ENCODE results near the gene DLGAP4.
"Not testable (repeated sequence)": the region's sequence is repeated elsewhere in the genome, so short reads cannot be mapped to it uniquely, and the experiment has no call there.

The DLGAP4 gene

DNA sequence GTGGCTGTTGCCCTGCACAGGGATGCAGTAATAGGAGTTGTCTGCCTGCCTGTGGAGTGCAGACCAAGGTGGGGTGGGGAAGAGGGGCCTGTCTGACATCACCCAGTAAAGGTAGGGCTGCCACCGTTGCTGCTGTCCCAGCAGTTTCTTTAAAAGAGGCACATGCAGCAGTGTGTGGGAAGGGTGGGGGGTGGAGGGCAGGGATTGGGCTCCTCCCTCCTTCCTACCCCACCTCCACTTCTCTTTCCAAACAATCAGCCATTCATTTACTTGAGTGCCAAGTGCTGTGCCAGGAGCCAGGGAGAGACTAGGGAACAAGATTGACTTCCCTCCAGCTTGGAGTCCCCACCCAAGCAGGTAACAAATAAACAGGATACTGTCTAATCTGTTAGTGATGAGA lies 168.4 kb downstream of the DLGAP4 start:
- no peak overlapping the region for H3K4me3 ChIP-seq (ENCODE audit: low read length)
- H3K4me1 ChIP-seq (ENCODE audit: control insufficient read depth, low read length), result peaks cover 42% of the 10 kb centered on the region
- H3K9me3 ChIP-seq (ENCODE audit: control insufficient read depth, insufficient read depth, low read length), result no peaks in the 10 kb centered on the region
- no peaks in the 10 kb centered on the region for H3K9me2 ChIP-seq (replicated peaks; ENCODE audit: control insufficient read depth, low read length)
- no peaks in the 10 kb centered on the region for H3K27me3 ChIP-seq (ENCODE audit: control insufficient read depth, low read length)
- no peak overlapping the region for H3K27ac ChIP-seq (ENCODE audit: low read depth, low read length)
- no peak overlapping the region for H3K4me2 ChIP-seq (ENCODE audit: low read length)
- H3K36me3 ChIP-seq (ENCODE audit: control insufficient read depth, low read length), result no peaks in the 10 kb centered on the region
- peaks cover 61% of the 10 kb centered on the region for H3K79me2 ChIP-seq (ENCODE audit: control insufficient read depth, low read length)
- peaks cover 3% of the 10 kb centered on the region; the same call in 1 of the 2 replicates for H4K20me1 ChIP-seq (ENCODE audit: control insufficient read depth, insufficient read depth, low read depth, low read length)
- H3F3A ChIP-seq (ENCODE audit: control insufficient read depth, insufficient read depth), result peaks cover 13% of the 10 kb centered on the region
- TF ChIP-seq EZH2phosphoT487 (IDR thresholded peaks at IDR 0.05; ENCODE audit: borderline replicate concordance, low read length), result no peak
- TF ChIP-seq, protein P1, sequence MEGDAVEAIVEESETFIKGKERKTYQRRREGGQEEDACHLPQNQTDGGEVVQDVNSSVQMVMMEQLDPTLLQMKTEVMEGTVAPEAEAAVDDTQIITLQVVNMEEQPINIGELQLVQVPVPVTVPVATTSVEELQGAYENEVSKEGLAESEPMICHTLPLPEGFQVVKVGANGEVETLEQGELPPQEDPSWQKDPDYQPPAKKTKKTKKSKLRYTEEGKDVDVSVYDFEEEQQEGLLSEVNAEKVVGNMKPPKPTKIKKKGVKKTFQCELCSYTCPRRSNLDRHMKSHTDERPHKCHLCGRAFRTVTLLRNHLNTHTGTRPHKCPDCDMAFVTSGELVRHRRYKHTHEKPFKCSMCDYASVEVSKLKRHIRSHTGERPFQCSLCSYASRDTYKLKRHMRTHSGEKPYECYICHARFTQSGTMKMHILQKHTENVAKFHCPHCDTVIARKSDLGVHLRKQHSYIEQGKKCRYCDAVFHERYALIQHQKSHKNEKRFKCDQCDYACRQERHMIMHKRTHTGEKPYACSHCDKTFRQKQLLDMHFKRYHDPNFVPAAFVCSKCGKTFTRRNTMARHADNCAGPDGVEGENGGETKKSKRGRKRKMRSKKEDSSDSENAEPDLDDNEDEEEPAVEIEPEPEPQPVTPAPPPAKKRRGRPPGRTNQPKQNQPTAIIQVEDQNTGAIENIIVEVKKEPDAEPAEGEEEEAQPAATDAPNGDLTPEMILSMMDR (IDR thresholded peaks at IDR 0.05; ENCODE audit: low read depth, low read length, poor library complexity, severe bottlenecking), result no peak

DNA sequence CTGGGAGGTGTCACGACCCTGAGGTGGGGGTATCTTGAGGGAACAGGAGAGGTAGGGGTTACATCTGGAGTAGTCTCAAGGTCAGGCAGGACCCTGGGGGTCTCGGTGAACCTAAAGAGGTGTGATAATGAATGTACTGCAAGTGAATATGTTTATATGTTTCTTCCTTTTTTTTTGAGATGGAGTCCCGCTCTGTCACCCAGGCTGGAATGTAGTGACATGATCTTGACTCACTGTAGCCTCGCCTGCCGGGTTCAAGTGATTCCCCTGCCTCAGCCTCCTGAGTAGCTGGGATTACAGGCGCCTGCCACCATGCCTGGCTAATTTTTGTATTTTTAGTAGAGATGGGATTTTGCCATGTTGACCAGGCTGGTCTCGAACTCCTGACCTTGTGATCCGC lies 168.9 kb downstream of the DLGAP4 start:
- H3K9me3 ChIP-seq (ENCODE audit: control insufficient read depth, insufficient read depth, low read length); H3K9me2 ChIP-seq (replicated peaks; ENCODE audit: control insufficient read depth, low read length); H4K20me1 ChIP-seq (ENCODE audit: control insufficient read depth, insufficient read depth, low read depth, low read length); H3K27ac ChIP-seq (ENCODE audit: low read depth, low read length); H3K4me3 ChIP-seq (ENCODE audit: low read length); H3K27me3 ChIP-seq (ENCODE audit: control insufficient read depth, low read length); H3K36me3 ChIP-seq (ENCODE audit: control insufficient read depth, low read length); H3K4me2 ChIP-seq (ENCODE audit: low read length): not testable (repeated sequence)
- Histone ChIP-seq H3K79me2 (ENCODE audit: control insufficient read depth, low read length) (peaks cover 61% of the 10 kb centered on the region), H3K4me1 (ENCODE audit: control insufficient read depth, low read length) (peaks cover 37% of the 10 kb centered on the region), H3F3A (ENCODE audit: control insufficient read depth, insufficient read depth) (peaks cover 10% of the 10 kb centered on the region)

DNA sequence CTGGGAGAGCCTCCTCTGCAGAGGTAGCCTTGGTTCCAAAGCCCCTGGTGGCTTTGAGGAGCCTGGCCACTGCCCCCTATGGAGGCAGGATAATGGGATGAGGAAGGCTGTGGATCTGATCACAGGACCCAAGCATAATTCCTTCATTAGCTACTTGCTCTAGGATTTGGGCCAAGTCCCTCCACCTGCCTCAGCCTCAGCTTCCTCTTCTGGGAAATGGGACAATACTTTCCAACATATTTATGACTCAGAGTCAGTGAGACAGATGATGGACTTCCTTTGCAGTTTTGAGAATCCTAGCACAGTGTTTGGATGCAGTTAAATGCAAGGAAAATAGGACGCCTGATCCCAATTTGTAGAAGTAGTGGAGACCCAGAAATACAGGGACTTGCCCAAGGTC lies 171.3 kb downstream of the DLGAP4 start:
- Histone ChIP-seq H4K20me1 (ENCODE audit: control insufficient read depth, insufficient read depth, low read depth, low read length) (peaks cover 3% of the 10 kb centered on the region; the same call in 1 of the 2 replicates), H3K79me2 (ENCODE audit: control insufficient read depth, low read length) (peaks cover 64% of the 10 kb centered on the region), H3K27me3 (ENCODE audit: control insufficient read depth, low read length) (no peaks in the 10 kb centered on the region), H3K9me3 (ENCODE audit: control insufficient read depth, insufficient read depth, low read length) (no peaks in the 10 kb centered on the region), H3K4me1 (ENCODE audit: control insufficient read depth, low read length) (peaks cover 13% of the 10 kb centered on the region), H3K4me2 (ENCODE audit: low read length) (no peak overlapping the region), H3K36me3 (ENCODE audit: control insufficient read depth, low read length) (no peaks in the 10 kb centered on the region), H3K9me2 (replicated peaks; ENCODE audit: control insufficient read depth, low read length) (no peaks in the 10 kb centered on the region), H3K4me3 (ENCODE audit: low read length) (no peak overlapping the region), H3F3A (ENCODE audit: control insufficient read depth, insufficient read depth) (no peaks in the 10 kb centered on the region), H3K27ac (ENCODE audit: low read depth, low read length) (no peak overlapping the region)
- TF ChIP-seq, protein P1 (IDR thresholded peaks at IDR 0.05; ENCODE audit: low read depth, low read length, poor library complexity, severe bottlenecking), result no peak
- no peak for TF ChIP-seq EZH2phosphoT487 (IDR thresholded peaks at IDR 0.05; ENCODE audit: borderline replicate concordance, low read length)

DNA sequence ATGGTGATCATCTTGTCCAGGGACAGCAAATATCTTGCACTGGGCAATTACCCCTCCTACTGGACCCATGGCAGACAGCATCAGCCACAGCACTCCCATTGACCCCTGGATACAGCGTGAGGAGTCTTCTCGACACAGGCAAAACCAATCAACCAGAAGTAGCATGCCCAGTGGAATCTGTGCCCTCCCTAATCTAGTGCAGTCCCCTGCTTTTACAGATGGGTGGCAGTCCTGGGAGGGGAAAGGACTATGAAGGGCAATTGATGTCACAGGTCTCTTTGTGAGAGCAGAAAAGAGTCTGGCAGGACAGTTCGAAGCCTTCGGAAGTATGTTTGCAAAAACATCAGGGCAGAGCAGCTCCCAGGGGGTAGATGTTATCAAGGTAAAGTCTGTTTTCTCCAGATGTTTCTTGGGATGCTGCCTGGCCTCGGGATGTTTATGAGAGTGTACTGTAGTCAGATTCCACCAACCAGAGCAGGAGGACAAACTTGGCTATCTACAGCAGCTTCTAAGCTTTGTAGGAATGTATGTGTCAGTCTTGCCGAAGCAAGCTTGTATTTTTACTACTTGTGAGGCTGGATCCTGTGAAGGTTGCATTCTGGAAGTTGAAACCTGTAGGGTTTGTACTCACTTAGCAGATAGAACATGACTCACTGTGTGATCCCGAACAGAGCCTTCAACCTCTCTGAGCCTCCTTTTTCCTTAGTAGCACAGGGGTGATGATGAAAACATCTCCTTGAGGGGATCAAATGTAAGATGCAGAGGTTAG lies 172.2 kb downstream of the DLGAP4 start:
- no peaks in the 10 kb centered on the region for H3K9me2 ChIP-seq (replicated peaks; ENCODE audit: control insufficient read depth, low read length)
- peaks cover 5% of the 10 kb centered on the region for H3K4me1 ChIP-seq (ENCODE audit: control insufficient read depth, low read length)
- peaks cover 7% of the 10 kb centered on the region; the same call in 1 of the 2 replicates for H4K20me1 ChIP-seq (ENCODE audit: control insufficient read depth, insufficient read depth, low read depth, low read length)
- no peak overlapping the region for H3K4me3 ChIP-seq (ENCODE audit: low read length)
- H3F3A ChIP-seq (ENCODE audit: control insufficient read depth, insufficient read depth), result no peaks in the 10 kb centered on the region
- H3K4me2 ChIP-seq (ENCODE audit: low read length), result no peak overlapping the region
- peaks cover 64% of the 10 kb centered on the region for H3K79me2 ChIP-seq (ENCODE audit: control insufficient read depth, low read length)
- no peak overlapping the region for H3K27ac ChIP-seq (ENCODE audit: low read depth, low read length)
- H3K36me3 ChIP-seq (ENCODE audit: control insufficient read depth, low read length), result no peaks in the 10 kb centered on the region
- H3K9me3 ChIP-seq (ENCODE audit: control insufficient read depth, insufficient read depth, low read length), result no peaks in the 10 kb centered on the region
- no peak for TF ChIP-seq EZH2phosphoT487 (IDR thresholded peaks at IDR 0.05; ENCODE audit: borderline replicate concordance, low read length)
- TF ChIP-seq, protein P1 (IDR thresholded peaks at IDR 0.05; ENCODE audit: low read depth, low read length, poor library complexity, severe bottlenecking), result no peak
- no peaks in the 10 kb centered on the region for H3K27me3 ChIP-seq (ENCODE audit: control insufficient read depth, low read length)

Measured in DOHH2 (cell line).